Melanocyte of skin (primary cell): Measurements from ENCODE around the gene CYP4F12. TPM values are rescaled to one million over a fixed set of nuclear protein-coding genes. Genes with fewer than 3 reads are reported as not detected.

Experiments
- total RNA-seq, 2 donors: library from RNA; depleted of rRNA; stranded (reverse); fragments of >200 nt; gene quantifications; 2 replicates each; pipeline ENCODE4 v1.2.3, GENCODE V29; 2012

The CYP4F12 gene, protein sequence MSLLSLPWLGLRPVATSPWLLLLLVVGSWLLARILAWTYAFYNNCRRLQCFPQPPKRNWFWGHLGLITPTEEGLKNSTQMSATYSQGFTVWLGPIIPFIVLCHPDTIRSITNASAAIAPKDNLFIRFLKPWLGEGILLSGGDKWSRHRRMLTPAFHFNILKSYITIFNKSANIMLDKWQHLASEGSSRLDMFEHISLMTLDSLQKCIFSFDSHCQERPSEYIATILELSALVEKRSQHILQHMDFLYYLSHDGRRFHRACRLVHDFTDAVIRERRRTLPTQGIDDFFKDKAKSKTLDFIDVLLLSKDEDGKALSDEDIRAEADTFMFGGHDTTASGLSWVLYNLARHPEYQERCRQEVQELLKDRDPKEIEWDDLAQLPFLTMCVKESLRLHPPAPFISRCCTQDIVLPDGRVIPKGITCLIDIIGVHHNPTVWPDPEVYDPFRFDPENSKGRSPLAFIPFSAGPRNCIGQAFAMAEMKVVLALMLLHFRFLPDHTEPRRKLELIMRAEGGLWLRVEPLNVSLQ
- total RNA-seq = not detected

DNA sequence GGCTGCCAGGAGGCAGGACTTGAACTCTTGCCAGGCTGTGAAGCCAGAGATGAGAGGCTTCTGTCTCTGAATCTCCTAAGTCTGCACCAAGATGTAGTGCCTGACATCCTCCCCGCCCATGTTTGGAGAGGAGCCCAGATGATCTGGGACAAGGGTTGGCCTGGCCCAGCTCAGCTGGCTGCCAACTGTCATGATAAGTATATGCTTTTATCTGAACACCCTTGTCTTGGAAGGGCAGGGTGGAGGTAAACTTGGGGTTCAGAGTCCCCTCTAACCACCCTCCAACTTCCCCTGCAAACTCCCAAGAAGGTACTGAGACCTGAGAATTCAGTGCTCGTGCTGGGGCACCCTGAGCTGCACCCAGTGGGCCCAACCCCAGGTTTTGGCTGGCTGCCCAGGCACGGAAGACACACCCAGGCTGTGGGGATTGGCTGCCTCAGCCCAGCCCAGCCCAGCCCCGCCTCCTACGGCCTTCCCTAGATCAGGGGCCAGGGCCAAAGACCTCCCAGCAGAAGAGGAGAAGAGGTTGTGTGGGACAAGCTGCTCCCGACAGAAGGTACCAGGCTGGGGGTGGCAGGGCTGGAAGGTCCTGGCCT, at the start of gene CYP4F12:
Gene CYP4F12, plus strand, starts transcription at position 508 of the 596 bp plus-strand sequence. CDS start 443 bp downstream, outside the sequence.

DNA sequence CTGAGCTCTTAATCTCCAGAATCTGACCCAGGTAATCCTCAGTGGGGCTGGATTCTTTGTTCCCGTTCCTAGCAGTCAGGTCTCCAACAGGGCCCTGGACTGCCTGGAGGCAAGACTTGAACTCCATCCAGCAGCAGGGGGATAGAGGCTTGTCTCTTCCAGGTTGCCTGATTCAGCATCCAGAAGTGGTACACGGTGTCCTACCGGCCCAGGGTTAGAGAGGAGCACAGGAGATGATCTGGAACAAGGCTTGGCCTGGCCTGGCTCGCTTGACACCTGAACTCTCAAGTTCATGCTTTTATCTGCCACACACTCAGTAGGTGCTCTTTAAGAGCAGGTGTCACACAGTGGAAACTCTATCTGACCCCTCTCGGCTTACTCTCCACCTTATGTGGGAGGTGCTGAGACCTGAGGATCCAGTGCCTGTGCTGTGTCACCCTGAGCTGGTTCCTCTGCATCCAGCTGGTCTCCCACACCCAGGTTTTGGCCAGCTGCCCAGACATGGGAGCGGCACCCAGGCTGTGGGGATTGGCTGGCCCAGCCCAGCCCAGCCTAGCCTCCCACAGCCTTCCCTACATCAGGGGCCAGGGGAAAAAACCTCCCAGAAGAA, 32.5 kb upstream of the CYP4F12 start, which contains the start of gene CYP4F3:
Gene CYP4F3, plus strand, starts transcription at position 604 of the 610 bp plus-strand sequence. CDS start 519 bp downstream, outside the sequence.

DNA sequence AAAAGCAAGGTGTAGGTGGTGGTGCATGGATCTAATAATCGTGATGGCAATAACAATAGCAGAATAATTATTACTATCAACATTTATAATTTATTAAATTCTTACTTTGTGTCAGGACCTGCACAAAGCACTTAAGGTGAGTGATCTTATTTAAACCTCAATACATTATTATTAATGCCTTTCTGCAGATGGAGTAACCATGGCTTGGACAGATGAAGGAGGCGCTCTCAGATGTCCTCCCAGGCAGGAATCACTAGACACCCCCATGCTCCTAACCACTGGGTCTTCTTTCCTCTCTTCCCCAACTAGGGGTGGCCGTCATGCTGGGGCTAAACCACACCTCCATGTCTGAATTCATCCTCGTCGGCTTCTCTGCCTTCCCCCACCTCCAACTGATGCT, 54.8 kb downstream of the CYP4F12 start, which contains the start of gene OR10H2:
Gene OR10H2, plus strand, starts transcription at position 301 of the 400 bp plus-strand sequence. Its CDS starts 20 bp downstream, at position 321.

DNA sequence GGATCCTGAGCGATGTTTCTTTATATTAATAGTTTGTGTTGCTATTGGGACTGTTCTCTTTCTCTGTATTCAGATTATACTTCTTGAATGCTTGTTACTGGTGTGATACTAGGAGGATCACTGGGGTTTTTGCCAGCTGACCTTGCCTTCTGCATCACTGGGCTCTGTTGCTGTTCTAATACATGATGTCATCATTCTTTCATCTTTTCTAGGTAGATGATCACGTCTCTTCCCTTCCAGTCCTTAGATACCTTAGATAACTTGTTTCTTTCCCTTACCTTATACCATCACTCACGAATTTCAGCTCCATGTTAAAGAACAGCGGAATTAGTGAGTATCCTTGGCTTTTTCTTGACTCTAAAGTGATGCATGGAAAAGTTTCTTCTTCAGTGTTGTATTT, 64.8 kb downstream of the CYP4F12 start, which contains the start of gene OR10H3:
Gene OR10H3, plus strand, starts transcription at position 264 of the 400 bp plus-strand sequence. CDS start 3,408 bp downstream, outside the sequence.

Other genes with a start within 250 kb of the CYP4F12 start
- 1 to 10 TPM; 7.6 to 9.0 TPM for gene WIZ, start 223.1 kb upstream of the CYP4F12 start, total RNA-seq
- not detected for gene RASAL3, start 208.5 kb upstream of the CYP4F12 start, total RNA-seq
- gene PGLYRP2, start 193.6 kb upstream of the CYP4F12 start, total RNA-seq = not detected
- gene CYP4F22, start 164.6 kb upstream of the CYP4F12 start, total RNA-seq = not detected
- gene CYP4F8, start 57.9 kb upstream of the CYP4F12 start, total RNA-seq = not detected
- not detected for gene CYP4F3, start 32.2 kb upstream of the CYP4F12 start, total RNA-seq
- gene OR10H2, start 54.9 kb downstream of the CYP4F12 start, total RNA-seq = not detected
- gene OR10H3, start 64.9 kb downstream of the CYP4F12 start, total RNA-seq = not detected
- gene OR10H5, start 114.6 kb downstream of the CYP4F12 start, total RNA-seq = not detected
- not detected for gene OR10H1, start 142.6 kb downstream of the CYP4F12 start, total RNA-seq
- gene CYP4F2, start 225.0 kb downstream of the CYP4F12 start, total RNA-seq = not detected